Mammary microvascular endothelial cell (primary cell): ENCODE results near the gene INPP5A. TPM values are rescaled to one million over a fixed set of nuclear protein-coding genes. Genes with fewer than 3 reads are reported as not detected.

Experiments
- total RNA-seq: library from RNA; depleted of rRNA; stranded (reverse); fragments of >200 nt; gene quantifications from 2 replicates; pipeline ENCODE4 v1.2.3, GENCODE V29; 2015

Gene INPP5A, protein sequence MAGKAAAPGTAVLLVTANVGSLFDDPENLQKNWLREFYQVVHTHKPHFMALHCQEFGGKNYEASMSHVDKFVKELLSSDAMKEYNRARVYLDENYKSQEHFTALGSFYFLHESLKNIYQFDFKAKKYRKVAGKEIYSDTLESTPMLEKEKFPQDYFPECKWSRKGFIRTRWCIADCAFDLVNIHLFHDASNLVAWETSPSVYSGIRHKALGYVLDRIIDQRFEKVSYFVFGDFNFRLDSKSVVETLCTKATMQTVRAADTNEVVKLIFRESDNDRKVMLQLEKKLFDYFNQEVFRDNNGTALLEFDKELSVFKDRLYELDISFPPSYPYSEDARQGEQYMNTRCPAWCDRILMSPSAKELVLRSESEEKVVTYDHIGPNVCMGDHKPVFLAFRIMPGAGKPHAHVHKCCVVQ
- total RNA-seq, result 34.9 and 47.3 TPM in 2 replicates

DNA sequence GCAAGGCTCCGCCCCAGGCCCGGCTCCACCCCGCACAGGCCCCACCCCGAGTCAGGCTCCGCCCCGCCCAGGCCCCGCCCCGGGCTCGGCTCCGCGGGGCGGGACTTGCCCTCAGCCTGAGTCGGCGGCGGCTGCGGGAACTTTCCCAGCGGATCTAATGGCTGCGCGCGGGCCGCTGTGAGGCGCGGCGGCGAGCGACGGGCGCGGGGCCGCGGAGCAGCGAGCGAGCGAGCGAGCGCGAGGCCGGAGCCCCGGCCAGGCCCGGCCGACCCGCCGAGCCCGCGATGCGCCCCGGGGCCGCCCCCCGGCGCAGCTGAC is at the start of gene INPP5A:
Gene INPP5A (plus strand): TSS at position 104 of the 318 bp plus-strand sequence. CDS start 310 bp downstream, outside the sequence.

DNA sequence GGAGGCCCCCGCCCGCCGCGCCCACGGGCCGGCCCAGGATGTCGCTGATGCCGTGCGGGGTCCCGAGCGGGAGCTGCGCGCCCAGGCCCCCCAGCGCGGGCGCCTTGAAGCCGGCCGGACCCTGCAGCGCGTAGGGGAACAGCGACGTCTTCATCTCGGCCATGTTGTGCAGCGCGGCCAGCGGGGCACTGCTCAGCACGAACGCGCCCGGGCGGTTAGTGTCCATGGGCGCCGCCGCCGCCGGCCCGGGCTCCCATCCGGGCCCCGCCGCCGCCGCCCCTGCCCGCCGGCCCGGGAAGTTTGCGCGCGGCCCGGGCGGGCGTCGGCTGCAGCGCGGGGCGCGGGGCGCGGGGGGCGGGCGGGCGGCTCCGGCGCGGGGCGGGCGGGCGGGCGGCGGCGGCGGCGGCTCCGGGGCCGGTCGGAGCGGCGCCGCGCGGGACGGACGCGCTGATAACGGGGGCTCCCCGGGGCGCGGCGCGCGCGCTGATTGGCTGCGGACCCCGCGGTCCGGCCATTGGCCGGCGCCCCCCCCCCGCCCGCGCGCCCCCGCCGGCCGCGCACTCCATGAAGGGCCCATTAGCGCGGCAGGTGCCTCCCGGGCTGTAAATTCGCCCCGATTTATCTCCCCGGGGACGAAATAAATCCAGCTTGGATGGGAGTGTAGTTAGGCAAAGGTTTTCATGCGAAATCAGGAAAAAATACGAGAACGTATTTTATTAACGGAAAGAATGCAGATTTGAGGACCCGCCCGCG is 248.3 kb downstream of the INPP5A start, which contains the start of gene NKX6-2:
Gene NKX6-2 (minus strand): TSS at position 425 of the 753 bp plus-strand sequence. CDS start 199 bp downstream, at position 226.

Other genes starting within 250 kb of the INPP5A start
- gene STK32C, start 229.8 kb upstream of the INPP5A start, total RNA-seq, result 13.2 and 21.4 TPM in 2 replicates
- 2.9 and 4.0 TPM in 2 replicates for gene LRRC27, start 205.6 kb upstream of the INPP5A start, total RNA-seq
- 7.3 and 8.0 TPM in 2 replicates for gene PWWP2B, start 140.6 kb upstream of the INPP5A start, total RNA-seq
- gene NKX6-2, start 248.4 kb downstream of the INPP5A start, total RNA-seq, result not detected in 2 replicates